NK-92 (cell line): ENCODE measurements around the gene TNRC18.

ENCODE experiments used
- DNase-seq: peaks from one replicate; lab custom pipeline; 2025; ENCODE audit not compliant: unreplicated experiment; lab: John Stamatoyannopoulos, UW

The TNRC18 gene

DNA sequence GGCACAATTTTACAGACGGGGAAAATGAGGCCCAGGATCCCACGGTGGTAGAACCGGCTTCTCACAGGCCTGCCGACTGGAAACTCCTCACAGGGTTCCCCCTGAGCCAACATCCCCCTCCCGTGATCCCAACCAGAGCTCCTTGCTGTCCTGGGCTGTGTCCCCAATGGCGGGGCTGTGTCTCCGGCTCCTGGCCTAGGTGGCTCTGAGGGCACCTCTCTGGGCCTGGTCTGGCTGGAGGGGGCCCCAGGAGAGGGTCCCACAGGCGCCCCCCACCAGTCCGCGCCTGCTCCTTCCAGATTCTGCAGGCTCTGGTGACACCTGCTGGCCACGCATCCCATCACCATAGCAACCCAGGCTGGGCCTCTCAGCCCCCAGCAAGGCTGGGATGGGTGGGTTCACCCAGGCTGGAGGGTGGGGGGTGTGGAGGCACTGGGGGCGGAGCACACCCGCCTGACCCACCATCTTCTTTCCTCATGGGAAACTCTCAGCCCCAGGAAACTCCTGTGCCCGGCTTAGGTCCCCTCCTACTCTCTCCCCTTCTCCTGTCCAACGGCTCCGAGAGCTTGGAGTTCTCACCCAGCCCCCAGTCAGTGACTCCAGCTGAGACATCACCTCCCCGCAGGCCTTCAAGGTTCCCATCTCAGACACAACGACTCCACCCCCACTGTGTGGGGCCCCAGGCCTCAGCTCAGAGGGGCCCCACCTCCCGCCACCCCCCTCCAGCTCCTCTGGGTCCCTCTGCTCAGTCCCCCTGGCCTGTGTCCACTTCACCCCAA, 27.1 kb upstream of the TNRC18 start:
- no peak for DNase-seq

DNA sequence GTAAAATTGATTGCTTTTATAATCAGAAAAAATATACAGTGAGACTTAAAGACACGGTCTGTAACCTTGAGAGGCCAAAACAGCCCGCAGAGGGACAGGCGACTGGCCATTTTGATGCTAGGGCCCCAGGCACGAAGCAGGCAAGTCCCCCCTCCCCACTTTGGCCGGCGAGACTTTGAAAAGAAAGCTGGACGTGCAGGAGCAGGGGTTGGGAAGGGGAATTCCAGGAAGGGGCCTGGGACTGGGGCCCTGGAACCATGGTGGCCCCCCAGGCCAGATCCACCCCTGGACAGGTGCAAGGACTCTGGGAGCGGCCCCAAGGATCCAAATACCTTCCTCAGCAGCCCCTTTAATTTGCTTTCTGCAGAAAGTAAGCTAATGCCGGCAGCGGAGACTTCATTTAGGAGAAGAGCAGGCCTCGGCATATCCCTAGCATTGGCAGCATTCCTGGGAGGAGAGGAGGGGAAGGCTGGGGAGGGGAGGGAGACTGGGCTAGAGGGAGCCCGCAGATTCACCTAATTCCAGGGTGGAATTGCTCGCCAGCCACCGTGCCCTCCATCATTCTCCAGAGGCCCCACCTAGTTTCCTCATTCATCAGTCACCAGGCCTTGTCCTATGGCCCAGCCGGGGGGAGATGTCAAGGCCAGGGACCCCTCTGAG, 24.9 kb upstream of the TNRC18 start:
- DNase-seq = no peak

DNA sequence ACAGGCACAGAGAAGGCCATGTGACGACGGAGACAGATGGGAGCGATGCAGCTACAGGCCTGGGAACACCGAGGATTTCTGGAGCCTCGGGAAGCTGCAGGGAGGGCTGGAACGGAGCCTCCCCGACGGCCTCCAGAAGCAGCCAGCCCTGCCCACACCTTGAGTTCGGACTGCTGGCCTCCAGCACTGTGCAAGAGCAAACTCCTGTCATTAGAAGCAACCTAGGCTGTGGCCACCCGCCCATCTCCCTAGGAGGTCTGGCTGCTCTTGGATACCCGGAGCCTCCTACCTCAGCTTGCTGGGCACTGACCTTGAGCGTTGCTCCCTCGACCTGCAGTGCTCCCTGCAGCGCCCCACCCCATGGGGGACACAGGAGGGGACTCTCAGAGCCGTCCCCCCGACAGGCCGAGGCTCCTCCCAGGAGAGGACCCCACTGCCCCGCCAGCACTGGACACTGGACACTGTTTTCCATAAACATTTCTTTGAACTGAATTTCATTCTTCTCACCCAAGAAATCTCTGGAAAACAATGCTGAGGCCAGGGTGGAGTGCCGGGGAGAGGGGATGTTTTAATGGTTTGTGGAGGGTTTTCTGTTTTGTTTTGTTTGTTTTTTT, 22.5 kb upstream of the TNRC18 start:
- DNase-seq = no peak

DNA sequence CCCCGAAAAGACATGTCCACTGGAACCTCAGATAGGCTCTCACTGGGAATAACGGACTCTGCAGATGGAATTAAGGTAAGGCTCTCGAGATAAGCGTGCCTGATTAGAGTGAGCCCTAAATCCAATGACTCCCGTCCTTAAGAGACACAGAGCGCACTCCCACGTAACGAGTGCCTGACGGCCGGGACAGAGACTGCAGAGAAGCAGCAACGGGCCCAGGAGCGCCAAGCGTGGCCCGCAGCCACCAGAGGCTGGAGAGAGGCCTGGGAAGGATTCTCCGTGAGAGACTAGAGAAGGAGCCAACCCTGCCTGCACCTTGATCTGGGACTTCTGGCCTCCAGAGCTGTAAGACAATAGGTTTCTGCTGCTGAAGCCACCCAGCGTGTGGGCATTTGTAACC, 20.0 kb upstream of the TNRC18 start:
- no peak for DNase-seq

DNA sequence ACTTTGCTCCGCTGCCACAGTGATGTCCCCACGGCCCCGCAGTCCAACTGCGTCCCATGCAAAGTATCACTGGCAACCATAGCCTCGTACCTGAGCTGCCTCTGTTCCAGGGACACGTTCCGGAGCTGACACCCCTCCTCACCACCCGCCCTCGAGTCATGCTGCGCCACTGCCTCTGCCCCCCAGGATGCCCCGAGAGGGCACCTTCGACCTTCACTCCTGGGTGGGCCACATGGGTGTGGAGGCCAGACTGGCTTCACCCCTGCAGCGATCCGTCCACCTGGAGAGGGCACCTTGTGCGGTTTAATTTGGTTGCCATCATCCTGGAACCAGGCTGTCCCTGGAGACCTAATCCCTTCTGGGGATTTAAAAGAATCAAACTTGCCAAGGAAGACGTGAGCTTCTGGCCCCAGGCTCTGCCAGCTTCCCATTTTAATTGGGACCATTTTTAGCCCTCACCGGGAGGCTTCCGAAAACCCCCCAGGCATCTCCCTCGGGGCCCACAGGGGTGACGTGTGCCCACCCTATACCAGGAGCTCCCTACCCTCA, 19.2 kb upstream of the TNRC18 start:
- no peak for DNase-seq

DNA sequence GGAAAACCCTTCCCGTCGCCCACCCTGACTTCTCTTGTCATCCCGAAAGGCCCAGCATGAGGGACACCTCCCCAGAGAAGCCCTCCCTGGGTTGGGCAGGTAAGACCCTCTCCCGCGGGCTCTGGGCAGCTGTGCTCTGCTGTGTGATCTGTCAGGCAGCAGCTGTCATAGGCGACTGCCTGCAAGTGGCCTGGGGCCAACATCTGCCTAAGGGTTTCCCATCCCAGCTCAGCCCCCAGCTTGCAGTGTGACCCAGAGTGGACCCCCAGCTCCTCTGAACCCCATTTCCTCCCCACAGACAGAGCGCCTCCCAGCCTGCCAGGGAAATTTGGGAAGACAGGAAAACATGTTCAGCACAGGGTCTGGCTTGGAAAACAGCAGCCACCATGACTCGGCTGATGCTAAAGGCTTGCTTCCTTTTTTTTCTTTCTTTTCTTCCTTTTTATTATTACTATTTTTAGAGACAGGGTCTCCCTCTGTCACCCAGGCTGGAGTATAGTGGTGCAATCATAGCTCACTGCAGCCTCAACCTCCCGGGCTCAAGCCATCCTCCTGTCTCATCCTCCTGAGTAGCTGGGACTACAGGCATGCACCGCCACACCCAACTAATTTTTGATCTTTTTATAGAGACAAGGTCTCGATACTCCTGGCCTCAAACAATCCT, 18.3 kb upstream of the TNRC18 start:
- no peak for DNase-seq

DNA sequence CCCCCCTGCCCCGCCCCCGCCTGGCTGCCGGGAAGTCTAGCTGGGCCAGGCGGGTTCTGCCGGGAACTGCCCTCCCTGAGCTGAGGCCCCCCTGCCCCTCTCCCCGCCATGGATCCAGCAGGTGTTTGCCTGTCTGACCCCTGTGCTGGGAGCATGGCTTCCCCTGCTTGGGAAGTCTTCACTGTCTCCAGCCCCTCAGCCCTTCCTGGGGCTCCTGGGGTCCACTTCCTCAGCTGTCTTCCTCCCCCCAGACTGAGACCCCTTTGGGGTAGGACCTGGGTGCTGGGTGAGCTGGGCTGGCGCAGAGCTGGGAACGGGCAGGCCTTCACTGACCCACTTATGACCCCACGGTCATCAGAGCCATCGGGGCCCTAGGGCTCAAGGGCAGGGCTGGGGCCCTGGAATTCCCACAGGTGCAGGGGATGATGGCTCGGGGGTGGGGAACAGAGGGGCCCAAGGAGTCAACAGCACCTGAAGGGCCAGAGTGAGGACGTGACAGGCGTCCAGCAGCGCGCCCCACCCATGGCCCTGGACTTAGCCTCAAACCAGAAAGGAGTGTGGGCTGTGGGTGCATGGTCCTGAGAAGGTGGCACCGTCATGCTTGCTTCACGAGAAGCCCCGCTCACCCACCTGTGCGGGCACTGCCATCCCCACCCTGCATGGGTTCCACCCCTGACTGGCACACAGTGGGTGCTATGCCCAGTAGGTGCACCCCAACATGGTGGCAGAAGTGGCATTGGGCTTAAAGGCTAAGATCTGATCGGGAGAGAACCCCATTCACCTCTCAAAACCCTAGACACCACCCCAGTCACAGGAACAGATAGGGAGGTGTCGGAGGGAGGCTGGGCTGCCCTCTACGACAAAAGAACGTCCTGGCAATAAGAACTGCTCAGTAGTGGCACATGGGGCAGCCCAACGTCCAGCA, 16.2 kb upstream of the TNRC18 start:
- DNase-seq = no peak

DNA sequence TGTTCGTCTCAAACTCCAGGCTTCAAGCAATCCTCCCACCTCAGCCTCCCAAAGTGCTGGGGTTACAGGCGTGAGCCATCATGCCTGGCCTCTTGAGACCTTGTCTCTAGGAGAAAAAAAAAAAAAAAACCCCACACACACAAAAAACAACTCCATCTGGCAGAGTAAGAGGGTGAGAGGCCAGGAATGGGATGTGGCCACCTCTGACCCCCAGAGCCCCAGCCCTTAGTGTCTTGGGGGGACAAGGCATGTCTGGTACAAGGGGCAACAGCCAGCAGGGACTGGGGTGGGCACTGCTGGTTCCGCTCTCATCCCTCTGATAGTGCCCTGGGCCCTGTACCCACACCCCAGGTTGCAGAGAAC, 15.6 kb upstream of the TNRC18 start:
- no peak for DNase-seq

DNA sequence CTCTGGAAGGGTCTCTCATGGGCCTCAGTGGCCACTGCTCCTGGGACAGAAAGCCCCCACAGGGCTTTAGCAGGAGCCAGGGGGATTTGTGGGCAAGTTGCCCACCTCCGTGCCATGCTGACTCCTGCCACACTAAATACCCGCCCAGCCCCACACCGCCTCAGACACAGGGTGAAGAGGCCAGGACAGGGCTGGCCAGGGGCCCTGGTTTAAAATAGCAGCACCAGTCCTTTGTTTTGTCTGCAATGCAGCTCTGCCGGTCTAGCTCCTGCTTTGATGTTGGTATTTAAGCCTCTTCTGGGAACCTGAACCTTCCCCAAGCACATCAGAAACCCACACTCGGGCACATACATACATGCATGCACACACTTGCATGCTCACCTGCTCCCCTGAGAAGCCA, 14.4 kb upstream of the TNRC18 start:
- DNase-seq = no peak

DNA sequence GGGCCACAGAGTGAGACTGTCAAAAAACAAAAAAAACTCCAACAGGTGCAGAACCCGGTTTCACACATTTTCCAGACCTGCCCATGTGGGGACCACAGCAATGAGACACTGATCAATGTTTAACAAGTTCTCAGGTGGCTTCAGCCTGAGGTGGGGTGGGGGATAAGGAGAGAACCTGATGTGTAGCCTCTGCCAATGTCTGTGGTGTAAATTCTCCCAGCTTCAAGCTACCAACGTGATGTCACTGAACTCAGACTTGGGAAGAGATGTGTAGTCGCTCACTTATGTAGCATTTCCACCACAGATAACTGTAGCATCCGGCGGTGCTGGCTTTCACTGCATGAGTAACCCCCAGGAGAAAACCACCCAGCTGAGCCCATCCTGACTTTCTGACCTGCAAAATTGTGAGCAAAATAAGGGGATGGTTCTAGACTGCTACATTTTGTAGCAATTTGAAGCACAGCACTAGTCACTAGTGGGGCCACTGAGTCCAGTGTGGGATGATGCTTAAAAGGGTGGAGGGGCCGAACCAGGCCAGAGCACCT, 13.8 kb upstream of the TNRC18 start:
- no peak for DNase-seq

DNA sequence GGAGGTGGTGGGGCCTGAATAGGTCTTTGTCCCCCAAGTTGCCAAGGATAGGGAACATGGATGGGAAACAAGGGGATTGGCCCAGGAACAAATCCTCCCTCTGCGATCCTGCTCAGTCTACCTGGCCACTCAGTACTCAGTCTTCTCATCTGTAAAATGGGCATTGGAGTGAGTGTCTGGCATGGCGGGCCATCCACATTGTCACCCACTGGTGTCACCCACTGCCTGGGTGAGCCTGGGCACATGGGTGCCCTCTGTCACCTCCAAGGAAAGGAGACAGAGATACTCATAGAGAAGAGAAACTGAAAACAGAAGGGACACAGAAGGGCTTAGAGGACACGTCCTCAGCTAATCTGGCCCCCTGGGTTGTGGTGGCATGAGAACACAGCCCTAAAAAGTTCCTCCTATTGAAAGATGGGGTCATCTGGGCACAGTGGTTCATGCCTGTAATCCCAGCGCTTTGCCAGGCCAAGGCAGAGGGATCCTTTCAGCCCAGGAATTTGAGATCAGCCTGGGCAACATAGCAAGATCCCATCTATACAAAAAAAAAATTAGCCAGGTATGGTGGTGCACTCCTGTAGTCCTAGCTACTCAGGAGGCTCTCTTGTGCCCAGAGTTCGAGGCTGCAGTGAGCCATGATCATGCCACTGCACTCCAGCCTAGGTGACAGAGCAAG, 12.5 kb upstream of the TNRC18 start:
- DNase-seq = no peak

DNA sequence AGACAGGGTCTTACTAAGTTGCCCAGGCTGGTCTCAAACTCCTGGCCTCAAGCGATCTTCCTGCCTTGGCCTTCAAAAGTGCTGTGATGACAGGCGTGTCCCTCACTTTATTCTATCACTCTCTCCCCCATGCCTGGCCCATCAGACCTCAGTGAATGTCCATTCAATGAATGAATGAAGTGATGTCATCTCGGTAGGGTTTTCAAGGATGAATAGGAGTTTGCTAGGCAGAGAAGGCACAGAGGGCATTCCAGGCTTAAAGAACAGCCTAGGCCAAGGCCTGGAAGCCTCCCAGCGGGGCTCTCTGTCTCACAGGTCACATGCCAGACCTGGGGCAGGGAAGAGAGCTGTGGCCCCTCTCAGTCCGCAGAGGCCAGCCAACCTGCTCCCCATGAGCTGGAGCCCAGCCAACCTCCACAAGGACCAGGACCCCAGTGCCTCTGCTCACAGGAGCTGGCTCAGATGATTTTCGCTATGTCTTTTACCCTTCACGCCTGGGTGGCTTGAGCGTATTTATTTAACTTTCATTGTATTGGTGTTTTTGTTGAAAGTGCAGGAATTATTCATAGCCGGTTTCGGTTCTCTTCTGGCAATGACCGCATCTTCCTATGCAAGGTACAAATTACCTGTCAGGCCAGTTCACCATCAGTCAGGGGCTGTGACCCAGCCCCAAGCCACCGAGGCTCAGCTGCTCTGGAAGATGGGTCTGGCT, 11.8 kb upstream of the TNRC18 start:
- no peak for DNase-seq

DNA sequence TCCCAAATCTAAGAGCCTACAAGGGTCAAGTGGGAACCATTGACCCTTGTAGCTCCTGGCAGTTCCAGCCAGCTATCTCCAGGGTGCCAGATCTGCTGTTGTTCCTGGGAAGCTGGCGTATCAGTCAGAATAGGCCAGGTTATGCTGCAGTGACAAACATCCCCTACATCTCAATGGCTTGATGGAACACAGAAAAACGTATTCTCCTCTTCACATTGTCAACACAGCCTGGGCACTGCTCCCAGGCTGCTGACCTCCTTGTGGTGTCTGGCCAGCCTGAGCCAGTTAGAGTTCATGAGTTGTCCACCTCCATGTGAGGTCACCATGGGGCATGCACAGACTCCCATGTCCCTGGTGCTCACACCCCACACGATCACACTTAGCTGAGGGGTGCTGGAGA, 9.5 kb upstream of the TNRC18 start:
- no peak for DNase-seq

DNA sequence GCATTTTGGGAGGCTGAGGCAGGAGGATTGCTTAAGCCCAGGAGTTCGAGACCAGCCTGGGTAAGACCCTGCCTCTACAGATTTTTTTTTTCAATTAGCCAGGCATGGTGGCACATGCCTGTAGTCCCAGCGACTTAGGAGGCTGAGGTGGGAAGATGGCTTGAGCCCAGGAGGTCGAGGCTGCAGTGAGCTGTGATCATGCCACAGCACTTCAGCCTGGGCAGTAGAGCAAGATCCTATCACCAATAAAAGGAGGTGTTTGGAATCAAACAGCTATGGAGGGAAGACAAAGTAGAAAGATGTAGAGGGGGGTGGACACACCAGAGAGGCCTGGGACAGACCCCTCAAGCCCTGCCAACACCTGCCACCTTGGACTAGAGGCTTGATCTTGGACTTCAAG, 9.1 kb upstream of the TNRC18 start:
- DNase-seq = no peak

DNA sequence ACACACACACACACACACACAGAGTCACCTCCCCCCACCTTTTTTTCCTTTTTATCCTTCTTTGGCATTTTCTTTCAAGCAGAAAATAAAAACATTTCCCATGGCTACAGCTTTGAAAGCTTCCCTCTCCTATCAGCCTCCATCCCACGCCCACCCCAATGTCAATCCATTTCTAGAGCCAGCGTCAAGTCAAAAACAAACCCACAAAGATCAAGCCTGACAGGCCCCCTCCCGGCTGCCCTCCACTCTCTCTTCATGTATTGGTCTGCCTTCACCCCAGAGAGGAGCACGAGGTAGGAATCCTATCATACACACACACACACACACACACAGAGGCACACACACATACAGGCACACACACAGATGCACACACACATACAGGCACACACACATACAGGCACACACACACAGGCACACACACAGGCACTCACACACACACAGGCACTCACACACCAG, 8.0 kb upstream of the TNRC18 start:
- no peak for DNase-seq

DNA sequence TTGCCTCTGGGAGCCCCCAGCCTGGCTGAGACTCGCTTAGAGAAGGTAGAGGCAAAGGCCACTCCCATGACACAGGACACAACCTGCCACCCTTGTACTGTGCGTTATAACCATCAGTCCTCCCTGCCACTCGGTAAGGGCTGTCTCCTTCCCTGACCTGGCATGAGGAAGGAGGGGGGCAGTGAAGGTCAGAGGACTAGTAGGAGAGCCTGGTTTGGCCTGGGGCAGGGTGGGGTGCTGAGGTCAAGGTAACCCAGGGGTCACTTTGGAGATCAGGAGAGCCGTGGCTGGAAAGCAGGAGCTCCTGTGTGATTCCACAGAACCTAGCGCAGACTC, 6.9 kb upstream of the TNRC18 start:
- no peak for DNase-seq

DNA sequence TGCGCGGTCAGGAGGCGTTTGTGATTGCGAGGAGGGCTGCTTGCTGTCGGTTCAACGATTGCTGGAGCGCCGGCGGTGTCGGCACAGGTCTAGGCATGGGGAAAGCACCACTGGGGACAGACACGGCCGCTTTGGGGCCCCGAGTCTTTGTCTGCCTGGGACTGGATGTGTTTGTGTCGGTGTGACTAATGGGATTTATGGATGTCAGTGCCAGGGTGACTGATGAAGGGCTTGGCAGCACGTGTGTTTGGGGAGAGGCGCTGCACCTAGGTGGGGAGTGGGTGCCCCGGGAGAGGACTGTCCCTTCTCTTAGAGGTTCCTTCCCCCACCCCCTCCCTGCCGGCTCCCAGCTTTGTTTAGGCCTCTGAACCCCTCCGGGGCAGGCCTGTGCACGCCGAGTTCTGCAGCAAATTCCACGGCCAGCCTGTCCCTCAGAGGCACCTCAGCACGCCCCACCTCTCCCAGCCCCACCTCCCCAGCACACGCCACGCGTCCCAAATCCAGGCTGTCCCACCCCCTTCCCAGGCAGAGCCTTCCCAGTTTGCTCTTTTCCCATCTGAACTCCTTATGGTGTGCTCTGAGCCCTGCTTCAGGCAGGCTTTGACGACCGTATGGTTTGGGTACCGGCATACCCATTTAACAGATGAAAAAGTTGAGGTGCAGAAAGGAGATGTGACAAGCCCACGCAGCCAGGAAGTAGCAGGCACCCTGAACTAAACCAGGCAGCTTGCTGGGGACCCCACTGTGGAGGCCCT, 6.4 kb upstream of the TNRC18 start:
- DNase-seq = no peak

DNA sequence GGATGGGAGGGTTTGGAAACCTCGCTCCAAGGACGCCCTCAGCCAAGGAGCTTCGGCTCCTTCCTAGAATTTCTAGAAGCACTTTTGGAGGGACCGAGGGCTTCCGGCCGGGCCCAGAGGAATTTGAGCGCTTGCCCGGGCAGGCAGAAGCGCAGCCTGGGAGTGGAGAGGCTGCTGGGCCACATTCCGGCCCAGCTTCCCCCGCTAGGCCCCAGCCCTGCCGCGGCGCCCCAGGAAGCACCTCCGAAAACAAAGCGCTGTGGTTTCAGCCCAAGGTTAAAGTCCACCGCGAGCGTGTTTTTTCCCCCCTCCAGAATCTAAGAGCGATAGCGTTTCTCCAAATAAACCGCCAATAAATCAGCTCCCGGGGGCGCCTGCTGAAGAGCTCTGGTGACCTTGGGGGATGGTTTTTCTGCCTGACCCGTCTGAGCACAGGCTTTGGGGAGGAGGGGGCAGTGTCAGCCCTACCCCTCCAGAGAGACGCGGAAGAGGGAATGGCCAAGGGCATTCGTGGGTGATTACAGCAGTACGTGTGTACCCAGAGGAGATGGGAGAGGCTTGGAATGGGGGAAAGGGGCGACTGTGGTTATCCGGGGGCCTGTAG, 5.7 kb upstream of the TNRC18 start:
- DNase-seq = no peak
